HFFc6 (cell line): ENCODE data around the gene FGF1. TPM values are rescaled to one million over a fixed set of nuclear protein-coding genes. Genes with fewer than 3 reads are reported as not detected.
A peak's percentile ranks its signal among the peaks of the same experiment; 100 is the strongest.

ENCODE experiments used
- DNase-seq: peaks from one replicate; pipeline ENCODE4 v3.0.0-alpha.2; 2018
- H3K27ac Mint-ChIP-seq: 2 replicates; pipeline ENCODE4 v1.8.0; 2020; ENCODE audit warnings: mild to moderate bottlenecking, mixed read lengths
- H3K27me3 Mint-ChIP-seq: 2 replicates; pipeline ENCODE4 v1.8.0; 2021; ENCODE audit warnings: mild to moderate bottlenecking, moderate library complexity, mixed read lengths; ENCODE audit not compliant: insufficient read depth
- H3K36me3 Mint-ChIP-seq: 2 replicates; pipeline ENCODE4 v1.8.0; 2021; ENCODE audit warnings: low read depth, mixed read lengths
- H3K4me1 Mint-ChIP-seq: 2 replicates; pipeline ENCODE4 v1.8.0; 2020; ENCODE audit warnings: low read depth, mixed read lengths
- H3K4me3 Mint-ChIP-seq: 2 replicates; pipeline ENCODE4 v1.8.0; 2020; ENCODE audit warnings: mild to moderate bottlenecking, moderate library complexity, mixed read lengths
- H3K9me3 Mint-ChIP-seq: 2 replicates; pipeline ENCODE4 v1.8.0; 2020; ENCODE audit warnings: mild to moderate bottlenecking, mixed read lengths
- total RNA-seq, 6 experiments: library from RNA; stranded (reverse); fragmentation: NEBNext Ultra II Directional; extraction: Animal tissue kit (Norgen Biotek cat#: 25700); gene quantifications; 2 replicates in 1 of 6; 3 replicates in 5 of 6; pipeline ENCODE4 v1.2.3, GENCODE V29; 2021
- TF ChIP-seq, protein P1 (sequence below): fragments of 200-600 bp; sonication (generic); IDR thresholded peaks from 2 replicates; pipeline ENCODE4 v1.5.0; 2021; ENCODE audit warnings: antibody characterized with exemption, mild to moderate bottlenecking

Gene FGF1
- total RNA-seq, 6 experiments from 2014 or later, result 34.2 to 42.4 (median 37.2) TPM

DNA sequence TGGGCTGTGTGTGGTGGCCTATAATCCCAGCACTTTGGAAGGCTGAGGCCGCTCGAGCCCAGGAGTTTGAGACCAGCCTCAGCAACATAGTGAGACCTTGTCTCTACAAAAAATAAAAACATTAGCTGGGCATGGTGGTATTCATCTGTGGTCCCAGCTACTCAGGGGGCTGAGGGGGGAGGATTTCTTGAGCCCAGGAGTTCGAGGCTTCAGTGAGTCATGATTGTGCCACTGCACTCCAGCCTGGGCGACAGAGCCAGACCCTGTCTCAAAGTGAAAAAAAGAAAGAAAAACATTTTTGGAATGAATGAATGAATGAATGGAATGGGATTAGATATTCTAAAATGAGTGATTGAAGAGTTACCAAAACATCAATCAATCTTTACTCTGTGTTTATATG, 85.8 kb downstream of the FGF1 start:
- Mint-ChIP-seq H3K36me3 (peaks cover 7% of the 10 kb centered on the region), H3K27ac (peak overlapping the region; percentile 76), H3K4me1 (peaks cover 63% of the 10 kb centered on the region), H3K9me3 (no peaks in the 10 kb centered on the region), H3K27me3 (no peaks in the 10 kb centered on the region), H3K4me3 (peak overlapping the region; percentile 84; the same call in 1 of the 2 replicates)
- no peak for DNase-seq
- TF ChIP-seq, protein P1, sequence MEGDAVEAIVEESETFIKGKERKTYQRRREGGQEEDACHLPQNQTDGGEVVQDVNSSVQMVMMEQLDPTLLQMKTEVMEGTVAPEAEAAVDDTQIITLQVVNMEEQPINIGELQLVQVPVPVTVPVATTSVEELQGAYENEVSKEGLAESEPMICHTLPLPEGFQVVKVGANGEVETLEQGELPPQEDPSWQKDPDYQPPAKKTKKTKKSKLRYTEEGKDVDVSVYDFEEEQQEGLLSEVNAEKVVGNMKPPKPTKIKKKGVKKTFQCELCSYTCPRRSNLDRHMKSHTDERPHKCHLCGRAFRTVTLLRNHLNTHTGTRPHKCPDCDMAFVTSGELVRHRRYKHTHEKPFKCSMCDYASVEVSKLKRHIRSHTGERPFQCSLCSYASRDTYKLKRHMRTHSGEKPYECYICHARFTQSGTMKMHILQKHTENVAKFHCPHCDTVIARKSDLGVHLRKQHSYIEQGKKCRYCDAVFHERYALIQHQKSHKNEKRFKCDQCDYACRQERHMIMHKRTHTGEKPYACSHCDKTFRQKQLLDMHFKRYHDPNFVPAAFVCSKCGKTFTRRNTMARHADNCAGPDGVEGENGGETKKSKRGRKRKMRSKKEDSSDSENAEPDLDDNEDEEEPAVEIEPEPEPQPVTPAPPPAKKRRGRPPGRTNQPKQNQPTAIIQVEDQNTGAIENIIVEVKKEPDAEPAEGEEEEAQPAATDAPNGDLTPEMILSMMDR, result no peak

DNA sequence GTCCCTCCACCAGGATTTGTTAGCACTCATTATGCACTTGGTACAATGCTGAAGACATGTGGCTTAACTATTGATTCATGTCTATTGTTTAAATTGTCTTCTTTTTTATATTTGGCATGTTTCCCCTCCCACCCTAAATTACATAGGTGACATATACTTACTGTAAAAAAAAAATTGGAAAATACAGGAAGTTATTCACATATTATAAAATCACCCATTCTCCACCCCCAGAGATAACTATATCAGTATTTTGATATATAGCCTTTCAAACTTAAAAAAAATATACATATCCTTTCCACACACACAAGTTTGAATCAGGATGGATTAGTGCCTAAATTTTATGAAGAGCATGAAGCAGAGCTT, 87.6 kb downstream of the FGF1 start:
- DNase-seq, result no peak
- H3K27ac Mint-ChIP-seq, result peak overlapping the region; percentile 91
- no peaks in the 10 kb centered on the region for H3K9me3 Mint-ChIP-seq

GRCh38 chr5:142597546-142598337, 88.1 kb downstream of the FGF1 start:
- peak; percentile 85 for DNase-seq
- TF ChIP-seq, protein P1, result peak; percentile 42
- Mint-ChIP-seq H3K27me3 (no peaks in the 10 kb centered on the region), H3K27ac (peak overlapping the region; percentile 91), H3K4me1 (peaks cover 51% of the 10 kb centered on the region), H3K9me3 (no peaks in the 10 kb centered on the region), H3K4me3 (peak overlapping the region; percentile 40), H3K36me3 (peaks cover 14% of the 10 kb centered on the region)

More for the DNA sequence above, 87.6 kb downstream of the FGF1 start:
- Mint-ChIP-seq H3K4me3 (no peak overlapping the region; the same call in 1 of the 2 replicates), H3K27me3 (no peaks in the 10 kb centered on the region), H3K4me1 (peaks cover 57% of the 10 kb centered on the region), H3K36me3 (peaks cover 14% of the 10 kb centered on the region)
- TF ChIP-seq, protein P1, result no peak

DNA sequence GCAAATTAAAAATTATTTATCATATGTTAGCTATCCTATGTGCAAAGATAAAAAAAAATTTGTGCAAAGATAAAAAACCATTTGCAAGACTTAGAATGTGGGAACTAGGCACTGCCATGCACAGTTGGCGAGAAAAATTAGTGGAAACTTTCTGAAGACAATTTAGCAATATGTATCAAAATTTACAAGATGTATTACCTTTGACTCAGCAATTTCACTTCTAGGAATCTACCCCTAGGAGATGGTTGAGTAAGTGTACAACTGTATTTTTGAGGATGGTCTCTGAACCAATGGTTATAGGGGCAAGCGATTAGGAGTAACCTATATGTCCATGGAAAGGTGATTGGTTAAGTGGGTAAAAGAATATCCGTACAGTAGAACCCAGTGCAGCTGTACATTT, 88.9 kb downstream of the FGF1 start:
- 0 out of 2 replicates have a peak overlapping the region, but pooled peaks have one; percentile 91 for H3K27ac Mint-ChIP-seq
- H3K4me1 Mint-ChIP-seq, result peaks cover 48% of the 10 kb centered on the region
- H3K9me3 Mint-ChIP-seq, result no peaks in the 10 kb centered on the region
- peaks cover 14% of the 10 kb centered on the region for H3K36me3 Mint-ChIP-seq
- no peak overlapping the region for H3K4me3 Mint-ChIP-seq
- TF ChIP-seq, protein P1, result no peak
- no peaks in the 10 kb centered on the region for H3K27me3 Mint-ChIP-seq
- DNase-seq, result no peak

DNA sequence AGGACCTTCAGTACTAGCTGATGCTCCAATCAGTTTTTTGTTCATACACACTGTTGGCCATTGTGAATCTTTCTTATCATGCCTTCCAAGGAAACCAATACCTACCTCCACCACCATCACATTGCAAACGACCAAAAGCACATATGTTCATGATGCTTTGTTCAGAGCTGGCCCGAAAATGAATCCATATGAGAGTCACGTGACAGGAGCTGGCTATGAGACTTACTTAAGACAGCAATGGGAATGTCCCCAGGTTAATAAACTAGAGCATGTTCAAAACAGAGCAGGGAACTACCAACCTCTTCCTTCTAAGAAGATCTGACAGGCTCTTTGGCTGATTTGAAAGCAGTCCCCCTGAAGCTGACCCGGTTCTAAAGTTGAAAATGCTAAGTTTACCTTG, 93.5 kb downstream of the FGF1 start:
- H3K4me1 Mint-ChIP-seq, result peaks cover 14% of the 10 kb centered on the region
- no peaks in the 10 kb centered on the region for H3K9me3 Mint-ChIP-seq
- H3K27me3 Mint-ChIP-seq, result no peaks in the 10 kb centered on the region

More for the DNA sequence above, 93.5 kb downstream of the FGF1 start:
- no peak for DNase-seq
- Mint-ChIP-seq H3K27ac (no peak overlapping the region), H3K36me3 (peaks cover 14% of the 10 kb centered on the region), H3K4me3 (no peak overlapping the region)
- TF ChIP-seq, protein P1, result no peak
